Esophagus squamous epithelium (tissue), 4 donors: ENCODE data around the gene KIFC3.

Source experiments
- CTCF ChIP-seq, 6 experiments: fragments of 450-650 bp in 4 of 6; fragments of 200-600 bp in 2 of 6; sonication (generic) in 2 of 6; IDR thresholded peaks; one replicate each; pipeline ENCODE4 v1.5.1; 2016 to 2019; ENCODE audit warnings: antibody characterized with exemption in 6 of 6, mild to moderate bottlenecking in 4 of 6, moderate library complexity in 4 of 6
- POLR2A ChIP-seq, 4 donors: fragments of 450-650 bp; IDR thresholded peaks; one replicate each; pipeline ENCODE4 v1.6.1; 2017; ENCODE audit warnings: antibody characterized with exemption in 4 of 4, mild to moderate bottlenecking in 4 of 4, moderate library complexity in 3 of 4

GRCh38 chr16:57750796-57751538 lies 51.3 kb downstream of the KIFC3 start:
- TF ChIP-seq POLR2A (IDR thresholded peaks at IDR 0.05) = no peak
- TF ChIP-seq CTCF (IDR thresholded peaks at IDR 0.05) = no peak
